Measurements from ENCODE around the gene HSD11B1. TPM values are rescaled to one million over a fixed set of nuclear protein-coding genes. Genes with fewer than 3 reads are reported as not detected.

HSD11B1 gene
- total and polyA plus RNA-seq, 2 of the 4 experiments (the other 2 are of a cell fraction): 0.41 to 0.72 TPM

DNA sequence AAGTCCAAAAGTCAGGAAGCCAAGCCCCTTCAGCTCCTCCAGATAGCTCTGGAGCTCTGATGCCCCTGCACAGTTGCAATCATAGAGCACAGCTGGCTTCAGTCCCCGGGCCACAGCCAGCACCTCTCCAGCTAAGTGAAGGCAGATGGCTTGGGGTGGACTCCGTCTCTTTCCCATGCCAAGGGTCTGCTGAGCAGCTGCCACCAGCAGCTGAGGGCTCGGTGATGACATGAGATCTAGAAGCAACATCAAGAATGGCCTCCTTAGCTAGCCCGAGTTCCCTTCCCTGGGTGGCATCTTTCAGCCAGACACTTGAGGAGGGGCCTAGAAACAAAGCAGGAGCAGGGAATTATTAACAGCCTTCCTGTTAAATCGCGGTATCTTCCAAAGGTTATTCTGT is 78.7 kb downstream of the HSD11B1 start:
- H3K4me1 ChIP-seq (ENCODE audit: control insufficient read depth, insufficient read depth, low read length): no peaks in the 10 kb centered on the region; the same call in 1 of the 2 replicates
- no peaks in the 10 kb centered on the region for H3K36me3 ChIP-seq (ENCODE audit: control insufficient read depth, insufficient read depth, low read length)
- WGBS, 2 experiments (ENCODE audit: extremely low coverage in 2 of 2, insufficient read length in 1 of 2): 65% methylated on average over 4 of the region's 6 CpGs; no CpG with 5 or more reads in 1 of the 2 experiments
- no peak overlapping the region for H2AK9ac ChIP-seq (replicated peaks; ENCODE audit: low read depth, low read length, poor library complexity)
- H2BK15ac ChIP-seq (ENCODE audit: low read depth, low read length): no peak overlapping the region
- POLR2A ChIA-PET (ENCODE audit: unreplicated experiment): no interaction called here
- no peaks in the 10 kb centered on the region for H3K9me3 ChIP-seq (ENCODE audit: control insufficient read depth, insufficient read depth, low read length)
- H2AK5ac ChIP-seq (ENCODE audit: low read depth, low read length): no peak overlapping the region
- peaks cover 7 to 20% of the 10 kb centered on the region in 2 experiments; a peak in 3 of 4 replicates for H3K79me1 ChIP-seq (ENCODE audit: low read depth in 1 of 2, low read length in 2 of 2)
- peak overlapping the region; percentile 88 for H3K4me2 ChIP-seq (ENCODE audit: low read depth, low read length)
- H4K5ac ChIP-seq (ENCODE audit: low read depth, low read length): no peak overlapping the region
- H4K91ac ChIP-seq (ENCODE audit: insufficient read depth, low read depth, low read length): no peak overlapping the region
- H3K23ac ChIP-seq (ENCODE audit: low read depth, low read length): no peak overlapping the region
- ATAC-seq (ENCODE audit: low read depth) (no peak), DNase-seq (no peak)
- no peak overlapping the region for H2BK120ac ChIP-seq (ENCODE audit: low read depth, low read length)
- no peak overlapping the region for H3K18ac ChIP-seq (ENCODE audit: low read depth, low read length)
- H3K27ac ChIP-seq (ENCODE audit: insufficient read depth, low read length): no peak overlapping the region
- H3K56ac ChIP-seq (ENCODE audit: extremely low read depth, insufficient read depth, low read length): no peak overlapping the region
- no peak overlapping the region; the same call in 1 of the 2 replicates for H3K14ac ChIP-seq (replicated peaks; ENCODE audit: low read depth, low read length)
- no peak overlapping the region for H2BK5ac ChIP-seq (ENCODE audit: low read depth, low read length, poor library complexity, severe bottlenecking)
- in situ Hi-C loops (cut with MboI; ENCODE audit: low sequenced_read_pairs) (no loop called here), intact Hi-C loops (cut with micrococcal nuclease) (no loop called here), dilution Hi-C loops (cut with HindIII; ENCODE audit: low sequenced_read_pairs, unreplicated experiment) (no loop called here)
- no peak overlapping the region for H2BK20ac ChIP-seq (ENCODE audit: low read depth, low read length)
- CTCF ChIA-PET: no interaction called here
- TF ChIP-seq, protein P1, sequence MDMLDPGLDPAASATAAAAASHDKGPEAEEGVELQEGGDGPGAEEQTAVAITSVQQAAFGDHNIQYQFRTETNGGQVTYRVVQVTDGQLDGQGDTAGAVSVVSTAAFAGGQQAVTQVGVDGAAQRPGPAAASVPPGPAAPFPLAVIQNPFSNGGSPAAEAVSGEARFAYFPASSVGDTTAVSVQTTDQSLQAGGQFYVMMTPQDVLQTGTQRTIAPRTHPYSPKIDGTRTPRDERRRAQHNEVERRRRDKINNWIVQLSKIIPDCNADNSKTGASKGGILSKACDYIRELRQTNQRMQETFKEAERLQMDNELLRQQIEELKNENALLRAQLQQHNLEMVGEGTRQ (IDR thresholded peaks at IDR 0.05; ENCODE audit: low read depth, low read length): no peak
- TF ChIP-seq, protein P2, sequence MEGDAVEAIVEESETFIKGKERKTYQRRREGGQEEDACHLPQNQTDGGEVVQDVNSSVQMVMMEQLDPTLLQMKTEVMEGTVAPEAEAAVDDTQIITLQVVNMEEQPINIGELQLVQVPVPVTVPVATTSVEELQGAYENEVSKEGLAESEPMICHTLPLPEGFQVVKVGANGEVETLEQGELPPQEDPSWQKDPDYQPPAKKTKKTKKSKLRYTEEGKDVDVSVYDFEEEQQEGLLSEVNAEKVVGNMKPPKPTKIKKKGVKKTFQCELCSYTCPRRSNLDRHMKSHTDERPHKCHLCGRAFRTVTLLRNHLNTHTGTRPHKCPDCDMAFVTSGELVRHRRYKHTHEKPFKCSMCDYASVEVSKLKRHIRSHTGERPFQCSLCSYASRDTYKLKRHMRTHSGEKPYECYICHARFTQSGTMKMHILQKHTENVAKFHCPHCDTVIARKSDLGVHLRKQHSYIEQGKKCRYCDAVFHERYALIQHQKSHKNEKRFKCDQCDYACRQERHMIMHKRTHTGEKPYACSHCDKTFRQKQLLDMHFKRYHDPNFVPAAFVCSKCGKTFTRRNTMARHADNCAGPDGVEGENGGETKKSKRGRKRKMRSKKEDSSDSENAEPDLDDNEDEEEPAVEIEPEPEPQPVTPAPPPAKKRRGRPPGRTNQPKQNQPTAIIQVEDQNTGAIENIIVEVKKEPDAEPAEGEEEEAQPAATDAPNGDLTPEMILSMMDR (conservative IDR thresholded peaks at IDR 0.05; ENCODE audit: low read depth, low read length): no peak
- TF ChIP-seq CEBPB (IDR thresholded peaks at IDR 0.05; ENCODE audit: low read depth, low read length) (no peak), MXI1 (IDR thresholded peaks at IDR 0.05; ENCODE audit: borderline replicate concordance, low read depth, low read length) (no peak), MAFK (IDR thresholded peaks at IDR 0.05; ENCODE audit: low read depth, low read length) (no peak), FOS (IDR thresholded peaks at IDR 0.05; ENCODE audit: low read depth, low read length) (no peak), MAZ (IDR thresholded peaks at IDR 0.05; ENCODE audit: borderline replicate concordance, low read depth, low read length) (no peak), BHLHE40 (IDR thresholded peaks at IDR 0.05; ENCODE audit: low read depth, low read length) (no peak), POLR2A (IDR thresholded peaks at IDR 0.05; ENCODE audit: low read depth, low read length) (no peak), RAD21 (IDR thresholded peaks at IDR 0.05; ENCODE audit: low read length) (no peak), RFX5 (IDR thresholded peaks at IDR 0.05; ENCODE audit: low read depth, low read length) (no peak)
- H3K27me3 ChIP-seq (ENCODE audit: control insufficient read depth, insufficient read depth, low read length): no peaks in the 10 kb centered on the region
- no peak overlapping the region for H3K4me3 ChIP-seq (ENCODE audit: insufficient read depth, low read depth, low read length)
- H3K4ac ChIP-seq (ENCODE audit: low read depth, low read length): no peak overlapping the region
- H3K9me1 ChIP-seq (ENCODE audit: insufficient read depth, low read length): peaks cover 8% of the 10 kb centered on the region; the same call in 1 of the 2 replicates
- H4K20me1 ChIP-seq (ENCODE audit: insufficient read depth, low read length): no peaks in the 10 kb centered on the region
- H4K8ac ChIP-seq (ENCODE audit: low read depth in 2 of 2, low read length in 2 of 2): peak overlapping the region in 1 of 2 experiments; percentile 92; a peak in 1 of 4 replicates
- BruUV-seq (replicated peaks): no TSS peak
- no peak overlapping the region for H2AFZ ChIP-seq (replicated peaks; ENCODE audit: low read length, poor library complexity)
- H3K9ac ChIP-seq (ENCODE audit: low read depth, low read length): peak overlapping the region; percentile 93; the same call in 1 of the 2 replicates

Data from IMR-90 (cell line).